Effector memory CD4-positive, alpha-beta T cell (primary cell): ENCODE data around the gene MAST2.
"Not testable (repeated sequence)": the region's sequence is repeated elsewhere in the genome, so short reads cannot be mapped to it uniquely, and the experiment has no call there.

Experiments
- DNase-seq, 3 donors: peaks; one replicate each; pipeline ENCODE4 v3.0.0-alpha.2; 2020
- H3K27ac ChIP-seq: 2 replicates; pipeline ENCODE4 v1.7.0; 2013; ENCODE audit warnings: mild to moderate bottlenecking, low read length, moderate library complexity; ENCODE audit not compliant: insufficient read depth, poor library complexity, severe bottlenecking
- H3K27me3 ChIP-seq: replicated peaks from 2 replicates; pipeline ENCODE4 v1.7.0; 2013; ENCODE audit warnings: mild to moderate bottlenecking, low read length; ENCODE audit not compliant: insufficient read depth, control insufficient read depth, poor library complexity, severe bottlenecking
- H3K36me3 ChIP-seq: 2 replicates; pipeline ENCODE4 v1.7.0; 2013; ENCODE audit warnings: mild to moderate bottlenecking, low read length, moderate library complexity; ENCODE audit not compliant: control insufficient read depth, insufficient read depth
- H3K4me1 ChIP-seq: 2 replicates; pipeline ENCODE4 v1.7.0; 2013; ENCODE audit warnings: low read length, mild to moderate bottlenecking; ENCODE audit not compliant: control insufficient read depth, insufficient read depth, poor library complexity, severe bottlenecking
- H3K4me3 ChIP-seq: 2 replicates; pipeline ENCODE4 v1.7.0; 2013; ENCODE audit warnings: low read length, low read depth, mild to moderate bottlenecking; ENCODE audit not compliant: insufficient read depth, poor library complexity, severe bottlenecking
- H3K9me3 ChIP-seq: 2 replicates; pipeline ENCODE4 v1.7.0; 2013; ENCODE audit warnings: mild to moderate bottlenecking, low read length, moderate library complexity; ENCODE audit not compliant: control insufficient read depth

The MAST2 gene

DNA sequence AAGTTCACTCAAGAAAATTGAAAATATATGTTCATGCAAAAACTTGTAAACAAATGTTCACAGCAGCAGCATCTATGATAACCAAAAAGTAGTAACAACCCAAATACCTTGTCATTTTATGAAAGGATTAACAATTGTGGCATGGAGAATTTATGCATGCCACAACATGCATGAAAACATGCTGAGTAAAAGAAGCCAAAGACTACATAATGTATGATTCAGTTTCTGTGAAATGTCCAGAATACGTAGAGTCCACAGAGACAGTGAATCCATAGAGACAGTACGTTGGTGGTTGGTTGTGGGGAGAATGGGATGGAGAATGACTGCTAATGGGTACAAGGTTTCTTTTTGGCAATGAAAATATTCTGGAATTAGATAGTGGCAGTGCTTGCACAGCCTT lies 148.7 kb downstream of the MAST2 start:
- no peaks in the 10 kb centered on the region for H3K9me3 ChIP-seq
- H3K4me1 ChIP-seq, result no peaks in the 10 kb centered on the region
- no peak overlapping the region for H3K4me3 ChIP-seq

DNA sequence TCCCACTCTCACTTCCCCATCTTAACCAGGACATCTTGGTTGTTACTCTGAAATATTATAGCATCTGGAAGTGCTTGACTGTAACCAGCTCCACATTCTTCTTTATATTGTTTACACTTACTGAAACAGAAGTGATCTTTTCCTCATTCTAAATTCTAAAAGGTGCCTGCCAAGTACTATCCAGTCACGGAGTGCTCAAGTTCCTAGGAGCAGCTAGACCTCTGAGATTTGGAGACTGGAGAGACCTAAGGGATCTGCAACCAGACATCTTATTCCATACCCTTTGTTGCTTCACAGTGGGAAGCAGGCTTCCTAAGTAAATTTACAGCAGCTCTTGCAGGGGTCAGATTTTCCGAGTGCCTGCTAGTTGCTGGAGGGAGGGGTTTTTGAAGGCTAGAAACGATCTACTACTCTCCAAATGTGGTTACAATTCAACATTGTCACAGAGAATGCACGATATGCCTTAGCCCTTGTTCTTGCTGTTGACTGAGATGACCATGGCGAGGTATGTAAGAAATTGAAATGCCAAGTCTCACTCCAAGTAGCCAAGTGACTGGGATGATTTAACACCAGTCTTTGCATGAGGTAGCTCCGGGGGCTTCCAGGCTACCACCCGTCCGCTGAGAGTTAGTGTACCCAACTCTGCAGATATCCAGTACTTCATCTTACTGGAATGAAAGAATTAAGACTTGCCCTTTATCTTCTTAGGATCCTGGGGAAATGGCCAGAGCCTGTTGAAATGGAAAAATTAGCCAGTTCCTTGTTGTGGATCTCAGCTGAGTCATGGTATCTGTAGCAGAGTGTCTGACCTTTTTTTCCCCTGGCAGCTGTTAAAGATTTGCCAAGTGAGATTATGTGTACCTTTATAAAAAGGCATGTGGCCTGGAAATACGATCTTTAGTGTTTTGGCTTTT lies 150.8 kb downstream of the MAST2 start:
- no peaks in the 10 kb centered on the region for H3K27me3 ChIP-seq
- DNase-seq, result no peak
- no peaks in the 10 kb centered on the region for H3K36me3 ChIP-seq
- H3K4me3 ChIP-seq, result no peak overlapping the region
- no peak overlapping the region for H3K27ac ChIP-seq
- H3K4me1 ChIP-seq, result no peaks in the 10 kb centered on the region
- no peaks in the 10 kb centered on the region for H3K9me3 ChIP-seq

More for the DNA sequence above, 148.7 kb downstream of the MAST2 start:
- no peak overlapping the region for H3K27ac ChIP-seq
- no peaks in the 10 kb centered on the region for H3K36me3 ChIP-seq
- no peaks in the 10 kb centered on the region for H3K27me3 ChIP-seq
- no peak for DNase-seq

DNA sequence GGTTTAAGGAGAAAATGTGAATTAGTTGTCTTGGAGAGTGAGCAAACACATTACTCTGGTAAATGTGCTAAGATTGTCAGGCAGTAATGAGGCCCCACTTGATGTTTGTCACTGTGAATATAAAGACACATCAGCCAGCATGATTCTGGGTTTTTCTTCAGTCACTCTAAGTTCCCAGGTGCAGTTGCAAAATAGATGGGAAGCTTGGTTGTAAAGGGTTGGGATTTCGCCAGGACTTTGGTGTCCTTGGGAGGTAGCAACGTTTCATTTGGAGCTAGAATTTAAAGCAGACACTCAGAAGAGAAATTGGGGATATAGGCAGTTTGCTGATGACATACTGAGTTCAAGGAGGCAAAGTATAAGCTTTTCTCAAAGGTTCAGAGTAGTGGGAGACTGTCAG lies 154.3 kb downstream of the MAST2 start:
- H3K36me3 ChIP-seq, result no peaks in the 10 kb centered on the region
- DNase-seq, result no peak
- no peaks in the 10 kb centered on the region for H3K27me3 ChIP-seq
- H3K27ac ChIP-seq, result no peak overlapping the region
- H3K9me3 ChIP-seq, result no peaks in the 10 kb centered on the region
- H3K4me1 ChIP-seq, result no peaks in the 10 kb centered on the region
- H3K4me3 ChIP-seq, result no peak overlapping the region

DNA sequence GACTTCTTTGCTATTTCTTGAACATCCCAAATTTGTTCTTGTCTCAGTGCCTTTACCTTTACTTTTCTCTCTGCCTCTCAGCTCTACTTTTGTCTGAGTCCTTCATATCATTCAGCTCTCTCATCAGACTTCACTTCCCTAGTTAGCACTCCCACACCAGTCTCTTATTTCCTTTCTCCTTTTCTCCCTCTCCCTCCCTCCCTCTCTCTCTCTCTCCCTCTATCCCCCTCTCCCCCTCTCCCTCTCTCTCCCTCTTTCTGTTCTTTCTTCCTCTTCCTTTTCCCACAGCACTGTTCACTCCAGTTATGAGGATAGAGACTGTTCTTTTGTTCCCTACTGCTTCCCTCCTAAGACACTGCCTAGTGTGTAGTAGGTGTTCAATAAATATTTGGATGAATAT lies 154.9 kb downstream of the MAST2 start:
- Histone ChIP-seq H3K4me1 (no peaks in the 10 kb centered on the region), H3K27ac (no peak overlapping the region), H3K4me3 (no peak overlapping the region), H3K9me3 (no peaks in the 10 kb centered on the region), H3K36me3 (no peaks in the 10 kb centered on the region), H3K27me3 (no peaks in the 10 kb centered on the region)
- no peak for DNase-seq

DNA sequence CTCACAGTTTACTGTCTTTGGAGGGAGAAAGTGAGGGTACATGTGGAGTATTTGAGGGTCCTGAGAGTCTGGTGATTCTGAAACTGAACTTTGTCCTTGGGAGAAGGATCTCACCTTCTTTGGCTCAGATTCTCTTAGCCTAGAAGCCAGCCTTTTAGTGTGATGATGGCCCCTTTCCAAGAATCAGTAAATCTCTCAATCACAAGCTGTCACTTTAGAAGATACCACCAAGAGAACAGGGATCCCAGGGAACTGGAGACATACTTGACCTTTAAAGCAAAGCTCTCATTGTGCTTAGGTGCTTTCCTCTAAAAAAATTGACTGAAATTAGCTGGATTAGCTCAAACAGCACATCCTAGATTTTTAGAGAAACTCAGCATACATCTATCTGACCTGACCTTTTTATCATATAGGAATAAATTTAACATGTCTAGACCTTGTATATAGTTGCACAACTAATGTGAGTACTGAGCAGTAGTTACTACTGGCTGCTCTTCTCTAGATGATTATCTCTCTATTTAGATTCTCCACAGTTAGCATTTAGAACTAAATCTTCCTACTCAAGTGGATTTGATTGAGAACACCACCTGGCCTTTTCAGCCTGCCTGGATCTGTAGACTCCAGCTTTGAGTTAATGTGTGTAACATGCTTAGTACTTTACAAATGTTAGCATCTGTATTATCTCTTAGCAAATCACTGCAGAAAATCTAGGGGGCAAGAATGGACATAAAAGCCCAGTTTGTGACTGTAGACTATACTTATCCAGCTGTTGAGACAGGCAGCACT lies 157.7 kb downstream of the MAST2 start:
- Histone ChIP-seq H3K4me1 (no peaks in the 10 kb centered on the region), H3K4me3 (no peak overlapping the region), H3K27ac (no peak overlapping the region), H3K9me3 (no peaks in the 10 kb centered on the region), H3K27me3 (no peaks in the 10 kb centered on the region), H3K36me3 (no peaks in the 10 kb centered on the region)
- no peak for DNase-seq

DNA sequence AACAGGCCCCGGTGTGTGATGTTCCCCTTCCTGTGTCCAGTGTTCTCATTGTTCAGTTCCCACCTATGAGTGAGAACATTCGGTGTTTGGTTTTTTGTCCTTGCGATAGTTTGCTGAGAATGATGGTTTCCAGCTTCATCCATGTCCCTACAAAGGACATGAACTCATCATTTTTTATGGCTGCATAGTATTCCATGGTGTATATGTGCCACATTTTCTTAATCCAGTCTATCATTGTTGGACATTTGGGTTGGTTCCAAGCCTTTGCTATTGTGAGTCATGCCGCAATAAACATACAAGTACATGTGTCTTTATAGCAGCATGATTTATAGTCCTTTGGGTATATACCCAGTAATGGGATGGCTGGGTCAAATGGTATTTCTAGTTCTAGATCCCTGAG lies 158.5 kb downstream of the MAST2 start:
- H3K27me3 ChIP-seq, H3K27ac ChIP-seq, H3K9me3 ChIP-seq, H3K4me3 ChIP-seq, DNase-seq, H3K36me3 ChIP-seq, H3K4me1 ChIP-seq: not testable (repeated sequence)

DNA sequence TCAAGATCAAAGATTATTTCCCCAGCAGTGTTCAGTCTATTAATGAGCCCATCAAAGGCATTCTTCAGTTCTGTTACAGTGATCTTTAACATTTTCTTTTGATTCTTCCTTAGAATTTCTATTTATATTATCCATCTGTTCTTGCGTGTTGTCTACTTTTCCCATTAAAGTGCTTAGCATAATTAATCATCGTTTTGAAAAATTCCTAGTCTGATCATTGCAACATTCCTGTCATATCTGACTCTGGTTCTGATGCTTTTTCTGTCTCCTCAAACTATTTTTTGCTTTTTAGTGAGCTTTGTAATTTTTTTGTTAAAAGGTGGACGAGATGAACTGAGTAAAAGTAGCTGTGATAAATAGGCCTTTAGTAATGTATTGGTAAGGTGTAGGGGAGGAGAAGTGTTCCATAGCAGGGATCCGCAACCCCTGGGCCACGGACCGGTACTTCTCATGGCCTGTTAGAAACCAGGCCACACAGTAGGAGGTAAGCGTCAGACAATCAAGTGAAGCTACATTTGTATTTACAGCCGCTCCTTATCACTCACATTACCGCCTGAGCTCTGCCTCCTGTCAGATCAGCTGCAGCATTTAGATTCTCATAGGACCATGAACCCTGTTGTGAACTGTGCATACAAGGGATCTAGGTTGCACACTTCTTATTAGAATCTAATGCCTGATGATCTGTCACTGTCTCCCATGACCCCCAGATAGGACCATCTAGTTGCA lies 165.7 kb downstream of the MAST2 start:
- Histone ChIP-seq H3K27ac (no peak overlapping the region), H3K27me3 (no peaks in the 10 kb centered on the region), H3K36me3 (no peaks in the 10 kb centered on the region), H3K4me3 (no peak overlapping the region), H3K4me1 (no peaks in the 10 kb centered on the region), H3K9me3 (no peaks in the 10 kb centered on the region)
- no peak for DNase-seq

DNA sequence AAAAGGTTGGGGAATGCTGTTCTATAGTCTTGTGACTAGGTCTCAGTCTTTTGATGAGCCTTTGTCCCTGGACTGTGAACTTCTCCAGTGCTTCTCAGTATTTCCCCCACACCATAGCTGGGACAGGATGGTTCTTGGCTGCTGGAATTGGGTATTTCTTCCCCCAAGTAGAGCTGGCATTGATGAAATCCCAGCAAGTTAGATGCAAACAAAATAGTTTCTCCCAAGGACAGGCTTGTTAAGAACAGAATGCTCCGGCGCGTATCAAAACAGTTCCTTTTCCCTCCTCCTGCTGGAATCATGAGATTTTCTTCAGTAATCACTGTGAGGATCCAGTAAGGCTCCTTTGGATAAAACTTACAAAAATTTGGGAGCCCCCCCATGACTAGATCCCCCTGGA lies 166.5 kb downstream of the MAST2 start:
- Histone ChIP-seq H3K36me3 (no peaks in the 10 kb centered on the region), H3K4me3 (no peak overlapping the region), H3K4me1 (no peaks in the 10 kb centered on the region), H3K27me3 (no peaks in the 10 kb centered on the region), H3K27ac (no peak overlapping the region), H3K9me3 (no peaks in the 10 kb centered on the region)
- DNase-seq, result no peak

DNA sequence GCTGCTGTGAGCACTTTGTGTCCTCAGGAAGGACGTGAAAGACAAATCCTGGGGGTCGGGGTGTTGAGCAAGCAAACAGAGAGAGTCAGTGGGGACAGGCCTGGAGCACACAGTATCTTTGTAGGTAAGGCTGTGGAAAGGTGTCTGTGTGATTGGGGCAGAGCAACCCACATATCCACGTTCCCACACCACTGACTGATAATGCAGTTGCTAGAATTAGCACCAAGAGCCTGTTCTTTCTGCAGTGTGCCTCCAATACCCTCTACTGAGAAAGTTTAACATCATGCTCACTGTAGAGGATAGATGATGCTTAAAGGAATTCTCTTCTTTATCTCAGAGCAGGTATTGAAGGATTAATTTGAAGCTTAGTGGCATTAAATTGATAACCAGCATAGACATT lies 167.9 kb downstream of the MAST2 start:
- Histone ChIP-seq H3K4me3 (no peak overlapping the region), H3K27ac (no peak overlapping the region), H3K4me1 (no peaks in the 10 kb centered on the region), H3K27me3 (no peaks in the 10 kb centered on the region), H3K36me3 (no peaks in the 10 kb centered on the region), H3K9me3 (no peaks in the 10 kb centered on the region)
- no peak for DNase-seq
